IPS-NIHi11 (cell line): ENCODE data around the gene RAB42.
"Not testable (repeated sequence)": the region's sequence is repeated elsewhere in the genome, so short reads cannot be mapped to it uniquely, and the experiment has no call there.

Source experiments
- DNase-seq: peaks from one replicate; pipeline ENCODE4 v3.0.0; 2012; ENCODE audit warnings: mixed read lengths, low spot score

The RAB42 gene

GRCh38 chr1:28586585-28587391, 5.3 kb upstream of the RAB42 start:
- DNase-seq = not testable (repeated sequence)

- peak; percentile 77 for DNase-seq
Observed at GRCh38 chr1:28592321-28593071, 431 bp downstream of the RAB42 start.

GRCh38 chr1:28593988-28594356, 1.9 kb downstream of the RAB42 start:
- DNase-seq = not testable (repeated sequence)

- not testable (repeated sequence) for DNase-seq
Observed at GRCh38 chr1:28594686-28595411, 2.8 kb downstream of the RAB42 start.

- no peak for DNase-seq
Observed at GRCh38 chr1:28595412-28596191, 3.5 kb downstream of the RAB42 start.

GRCh38 chr1:28596276-28596675, 4.2 kb downstream of the RAB42 start:
- DNase-seq = not testable (repeated sequence)

GRCh38 chr1:28601696-28602095, 9.6 kb downstream of the RAB42 start:
- DNase-seq = no peak

GRCh38 chr1:28602536-28603439, 10.7 kb downstream of the RAB42 start:
- peak; percentile 65 for DNase-seq

GRCh38 chr1:28604411-28604810, 12.3 kb downstream of the RAB42 start:
- DNase-seq = no peak

- no peak for DNase-seq
Observed at GRCh38 chr1:28604962-28605361, 12.9 kb downstream of the RAB42 start.

- DNase-seq = no peak
Observed at GRCh38 chr1:28606771-28607170, 14.7 kb downstream of the RAB42 start.

GRCh38 chr1:28613175-28613574, 21.1 kb downstream of the RAB42 start:
- no peak for DNase-seq

GRCh38 chr1:28631713-28632112, 39.6 kb downstream of the RAB42 start:
- DNase-seq = no peak

- no peak for DNase-seq
Observed at GRCh38 chr1:28632560-28632959, 40.5 kb downstream of the RAB42 start.

- DNase-seq = no peak
Observed at GRCh38 chr1:28640766-28641165, 48.7 kb downstream of the RAB42 start.

GRCh38 chr1:28642056-28642846, 50.2 kb downstream of the RAB42 start:
- DNase-seq = peak; percentile 45

GRCh38 chr1:28642847-28643635, 51.0 kb downstream of the RAB42 start, which contains the start of gene TAF12:
Gene TAF12, minus strand, starts transcription at chr1:28643067. Its CDS starts 20,986 bp downstream, at chr1:28622081.
- peak; percentile 94 for DNase-seq

GRCh38 chr1:28644494-28644893, 52.4 kb downstream of the RAB42 start:
- no peak for DNase-seq
